Measurements from ENCODE around the gene SMPDL3A. TPM values are rescaled to one million over a fixed set of nuclear protein-coding genes. Genes with fewer than 3 reads are reported as not detected.

Gene SMPDL3A
- polyA plus RNA-seq, 1 experiment = 6.4 TPM

GRCh38 chr6:122809001-122809400, 19.9 kb downstream of the SMPDL3A start:
- no peak overlapping the region for H3K4me3 ChIP-seq (ENCODE audit: low read depth, low read length)
- CTCF ChIA-PET = interaction anchor here (1.6 kb wide), 1 partner anchor 29 kb away, joined by 3 read pairs; no protein-coding TSS in a partner anchor
- no peak for DNase-seq (ENCODE audit: low read depth)
- no peaks in the 10 kb centered on the region for H3K36me3 ChIP-seq (ENCODE audit: control insufficient read depth, insufficient read depth, low read length)
- no peaks in the 10 kb centered on the region for H3K27me3 ChIP-seq (ENCODE audit: control insufficient read depth, insufficient read depth, low read length)
- POLR2A ChIA-PET = no interaction called here
- TF ChIP-seq CTCF (IDR thresholded peaks at IDR 0.05; ENCODE audit: insufficient read depth, low read depth, low read length) = no peak

GRCh38 chr6:122809691-122810090, 20.6 kb downstream of the SMPDL3A start:
- no peaks in the 10 kb centered on the region for H3K36me3 ChIP-seq (ENCODE audit: control insufficient read depth, insufficient read depth, low read length)
- ChIA-PET CTCF (no interaction called here), POLR2A (no interaction called here)
- no peaks in the 10 kb centered on the region for H3K27me3 ChIP-seq (ENCODE audit: control insufficient read depth, insufficient read depth, low read length)
- no peak for TF ChIP-seq CTCF (IDR thresholded peaks at IDR 0.05; ENCODE audit: insufficient read depth, low read depth, low read length)
- no peak for DNase-seq (ENCODE audit: low read depth)
- H3K4me3 ChIP-seq (ENCODE audit: low read depth, low read length) = no peak overlapping the region

- TF ChIP-seq CTCF (IDR thresholded peaks at IDR 0.05; ENCODE audit: insufficient read depth, low read depth, low read length) = no peak
- ChIA-PET CTCF (no interaction called here), POLR2A (no interaction called here)
- no peaks in the 10 kb centered on the region for H3K27me3 ChIP-seq (ENCODE audit: control insufficient read depth, insufficient read depth, low read length)
- DNase-seq (ENCODE audit: low read depth) = no peak
- H3K36me3 ChIP-seq (ENCODE audit: control insufficient read depth, insufficient read depth, low read length) = no peaks in the 10 kb centered on the region
- H3K4me3 ChIP-seq (ENCODE audit: low read depth, low read length) = no peak overlapping the region
Observed at GRCh38 chr6:122810189-122810588, 21.1 kb downstream of the SMPDL3A start.

- no peak for TF ChIP-seq CTCF (IDR thresholded peaks at IDR 0.05; ENCODE audit: insufficient read depth, low read depth, low read length)
- CTCF ChIA-PET = interaction anchor here (2.0 kb wide), 1 partner anchor 26 kb away, joined by 6 read pairs; no protein-coding TSS in a partner anchor
Observed at GRCh38 chr6:122817358-122817757, 28.3 kb downstream of the SMPDL3A start.

GRCh38 chr6:122817766-122818165, 28.7 kb downstream of the SMPDL3A start:
- CTCF ChIA-PET = interaction anchor here (2.0 kb wide), 1 partner anchor 27 kb away, joined by 6 read pairs; no protein-coding TSS in a partner anchor
- POLR2A ChIA-PET = no interaction called here
- H3K36me3 ChIP-seq (ENCODE audit: control insufficient read depth, insufficient read depth, low read length) = no peaks in the 10 kb centered on the region
- no peak for TF ChIP-seq CTCF (IDR thresholded peaks at IDR 0.05; ENCODE audit: insufficient read depth, low read depth, low read length)
- no peaks in the 10 kb centered on the region for H3K27me3 ChIP-seq (ENCODE audit: control insufficient read depth, insufficient read depth, low read length)
- no peak for DNase-seq (ENCODE audit: low read depth)
- no peak overlapping the region for H3K4me3 ChIP-seq (ENCODE audit: low read depth, low read length)

More at GRCh38 chr6:122817358-122817757, 28.3 kb downstream of the SMPDL3A start:
- Histone ChIP-seq H3K27me3 (ENCODE audit: control insufficient read depth, insufficient read depth, low read length) (no peaks in the 10 kb centered on the region), H3K4me3 (ENCODE audit: low read depth, low read length) (no peak overlapping the region), H3K36me3 (ENCODE audit: control insufficient read depth, insufficient read depth, low read length) (no peaks in the 10 kb centered on the region)
- DNase-seq (ENCODE audit: low read depth) = no peak
- POLR2A ChIA-PET = no interaction called here

All from BJ (cell line).